ENCODE data around the gene COL4A2. TPM values are rescaled to one million over a fixed set of nuclear protein-coding genes. Genes with fewer than 3 reads are reported as not detected.

Gene COL4A2
- total RNA-seq, 1 donor from 2014 or later: 1,556 TPM

GRCh38 chr13:110458017-110458416 lies 150.9 kb downstream of the COL4A2 start:
- H3K27me3 Mint-ChIP-seq (ENCODE audit: unreplicated experiment): peaks cover 20% of the 10 kb centered on the region
- peaks cover 78% of the 10 kb centered on the region for H3K36me3 Mint-ChIP-seq (ENCODE audit: low read depth, unreplicated experiment)

DNA sequence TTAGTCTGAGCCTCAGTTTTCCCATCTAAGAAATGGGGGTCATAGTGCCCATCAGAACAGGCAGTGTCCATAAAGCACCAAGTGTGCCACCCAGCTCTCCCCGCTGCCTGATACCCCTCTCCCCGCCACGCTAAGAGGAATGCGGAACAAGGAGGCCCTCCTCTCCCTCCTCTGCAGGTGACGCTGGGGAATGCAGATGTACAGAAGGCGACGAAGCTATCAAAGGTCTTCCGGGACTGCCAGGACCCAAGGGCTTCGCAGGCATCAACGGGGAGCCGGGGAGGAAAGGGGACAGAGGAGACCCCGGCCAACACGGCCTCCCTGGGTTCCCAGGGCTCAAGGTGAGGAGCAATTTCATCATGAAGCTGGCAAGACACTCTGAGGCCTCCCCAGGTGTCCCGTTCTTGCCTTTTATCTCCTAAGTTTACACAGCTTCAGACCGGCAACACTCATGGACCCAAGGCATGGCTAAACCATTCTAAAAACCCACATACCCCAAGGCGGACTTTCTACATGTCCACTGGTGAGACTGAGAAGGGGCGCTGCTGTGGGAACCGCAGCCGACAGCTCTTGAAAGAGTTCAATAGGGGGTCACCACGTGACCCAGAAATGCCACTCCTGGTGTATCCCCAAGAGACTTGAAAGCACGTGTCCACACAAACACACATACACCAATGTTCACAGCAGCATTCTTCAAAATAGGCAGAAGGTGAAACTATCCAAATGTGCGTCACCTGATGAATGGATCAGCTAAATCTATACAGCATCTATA lies 151.7 kb downstream of the COL4A2 start:
- H3K4me3 Mint-ChIP-seq (ENCODE audit: unreplicated experiment): peak overlapping the region; percentile 67
- DNase-seq (ENCODE audit: low spot score): no peak
- peak overlapping the region; percentile 77 for H3K27ac Mint-ChIP-seq (ENCODE audit: unreplicated experiment)
- peaks cover 5% of the 10 kb centered on the region for H3K4me1 Mint-ChIP-seq (ENCODE audit: unreplicated experiment)
- peaks cover 24% of the 10 kb centered on the region for H3K27me3 Mint-ChIP-seq (ENCODE audit: unreplicated experiment)
- H3K9me3 Mint-ChIP-seq (ENCODE audit: unreplicated experiment): no peaks in the 10 kb centered on the region
- TF ChIP-seq, protein P1, sequence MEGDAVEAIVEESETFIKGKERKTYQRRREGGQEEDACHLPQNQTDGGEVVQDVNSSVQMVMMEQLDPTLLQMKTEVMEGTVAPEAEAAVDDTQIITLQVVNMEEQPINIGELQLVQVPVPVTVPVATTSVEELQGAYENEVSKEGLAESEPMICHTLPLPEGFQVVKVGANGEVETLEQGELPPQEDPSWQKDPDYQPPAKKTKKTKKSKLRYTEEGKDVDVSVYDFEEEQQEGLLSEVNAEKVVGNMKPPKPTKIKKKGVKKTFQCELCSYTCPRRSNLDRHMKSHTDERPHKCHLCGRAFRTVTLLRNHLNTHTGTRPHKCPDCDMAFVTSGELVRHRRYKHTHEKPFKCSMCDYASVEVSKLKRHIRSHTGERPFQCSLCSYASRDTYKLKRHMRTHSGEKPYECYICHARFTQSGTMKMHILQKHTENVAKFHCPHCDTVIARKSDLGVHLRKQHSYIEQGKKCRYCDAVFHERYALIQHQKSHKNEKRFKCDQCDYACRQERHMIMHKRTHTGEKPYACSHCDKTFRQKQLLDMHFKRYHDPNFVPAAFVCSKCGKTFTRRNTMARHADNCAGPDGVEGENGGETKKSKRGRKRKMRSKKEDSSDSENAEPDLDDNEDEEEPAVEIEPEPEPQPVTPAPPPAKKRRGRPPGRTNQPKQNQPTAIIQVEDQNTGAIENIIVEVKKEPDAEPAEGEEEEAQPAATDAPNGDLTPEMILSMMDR (IDR thresholded peaks at IDR 0.05; ENCODE audit: unreplicated experiment): no peak
- peaks cover 81% of the 10 kb centered on the region for H3K36me3 Mint-ChIP-seq (ENCODE audit: low read depth, unreplicated experiment)

More at GRCh38 chr13:110458017-110458416, 150.9 kb downstream of the COL4A2 start:
- H3K27ac Mint-ChIP-seq (ENCODE audit: unreplicated experiment): peak overlapping the region; percentile 77
- peak overlapping the region; percentile 67 for H3K4me3 Mint-ChIP-seq (ENCODE audit: unreplicated experiment)
- no peaks in the 10 kb centered on the region for H3K9me3 Mint-ChIP-seq (ENCODE audit: unreplicated experiment)
- TF ChIP-seq, protein P1 (IDR thresholded peaks at IDR 0.05; ENCODE audit: unreplicated experiment): no peak
- H3K4me1 Mint-ChIP-seq (ENCODE audit: unreplicated experiment): peaks cover 3% of the 10 kb centered on the region
- no peak for DNase-seq (ENCODE audit: low spot score)

DNA sequence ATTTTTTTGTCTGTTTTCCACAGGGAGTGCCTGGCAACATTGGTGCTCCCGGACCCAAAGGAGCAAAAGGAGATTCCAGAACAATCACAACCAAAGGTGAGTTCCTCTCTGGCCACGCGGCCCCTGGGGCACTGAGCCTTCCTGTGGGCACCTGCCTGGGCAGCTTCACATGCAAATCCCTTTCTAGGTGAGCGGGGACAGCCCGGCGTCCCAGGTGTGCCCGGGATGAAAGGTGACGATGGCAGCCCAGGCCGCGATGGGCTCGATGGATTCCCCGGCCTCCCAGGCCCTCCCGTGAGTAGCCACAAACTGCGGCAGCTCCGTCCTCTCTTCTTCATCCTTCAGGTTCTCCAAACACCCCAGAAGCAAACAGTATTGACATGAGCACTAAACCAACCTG lies 155.0 kb downstream of the COL4A2 start:
- H3K36me3 Mint-ChIP-seq (ENCODE audit: low read depth, unreplicated experiment): peaks cover 81% of the 10 kb centered on the region
- H3K4me3 Mint-ChIP-seq (ENCODE audit: unreplicated experiment): peak overlapping the region; percentile 22

DNA sequence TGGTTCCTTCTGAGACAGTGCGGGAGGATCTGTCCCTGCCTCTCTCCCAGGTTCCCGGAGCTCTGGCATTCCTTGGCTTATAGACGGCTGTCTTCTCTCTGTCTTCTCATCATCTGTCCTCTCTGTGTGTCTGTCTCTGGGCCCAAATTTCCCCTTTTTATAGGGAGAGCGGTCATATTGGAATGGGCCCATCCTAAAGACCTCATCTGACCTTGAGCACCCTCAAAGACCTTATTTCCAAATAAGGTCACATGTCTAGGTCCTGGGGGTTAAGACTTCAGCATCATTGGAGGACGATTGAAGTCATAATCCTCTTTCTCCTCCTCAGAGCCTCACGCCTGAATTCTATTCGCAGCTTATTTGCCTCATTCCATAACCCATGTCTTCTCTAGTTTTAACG lies 156.1 kb downstream of the COL4A2 start:
- Mint-ChIP-seq H3K36me3 (ENCODE audit: low read depth, unreplicated experiment) (peaks cover 82% of the 10 kb centered on the region), H3K4me1 (ENCODE audit: unreplicated experiment) (peaks cover 5% of the 10 kb centered on the region), H3K27me3 (ENCODE audit: unreplicated experiment) (peaks cover 28% of the 10 kb centered on the region), H3K9me3 (ENCODE audit: unreplicated experiment) (no peaks in the 10 kb centered on the region), H3K4me3 (ENCODE audit: unreplicated experiment) (peak overlapping the region; percentile 22), H3K27ac (ENCODE audit: unreplicated experiment) (peak overlapping the region; percentile 21)
- no peak for DNase-seq (ENCODE audit: low spot score)
- TF ChIP-seq, protein P1 (IDR thresholded peaks at IDR 0.05; ENCODE audit: unreplicated experiment): no peak

More for the DNA sequence above, 155.0 kb downstream of the COL4A2 start:
- no peak for DNase-seq (ENCODE audit: low spot score)
- TF ChIP-seq, protein P1 (IDR thresholded peaks at IDR 0.05; ENCODE audit: unreplicated experiment): no peak
- peaks cover 5% of the 10 kb centered on the region for H3K4me1 Mint-ChIP-seq (ENCODE audit: unreplicated experiment)
- H3K27ac Mint-ChIP-seq (ENCODE audit: unreplicated experiment): no peak overlapping the region
- H3K27me3 Mint-ChIP-seq (ENCODE audit: unreplicated experiment): peaks cover 21% of the 10 kb centered on the region
- no peaks in the 10 kb centered on the region for H3K9me3 Mint-ChIP-seq (ENCODE audit: unreplicated experiment)

- no peaks in the 10 kb centered on the region for H3K9me3 Mint-ChIP-seq (ENCODE audit: unreplicated experiment)
- no peak for DNase-seq (ENCODE audit: low spot score)
- peaks cover 27% of the 10 kb centered on the region for H3K27me3 Mint-ChIP-seq (ENCODE audit: unreplicated experiment)
- TF ChIP-seq, protein P1 (IDR thresholded peaks at IDR 0.05; ENCODE audit: unreplicated experiment): no peak
- peaks cover 2% of the 10 kb centered on the region for H3K4me1 Mint-ChIP-seq (ENCODE audit: unreplicated experiment)
- peak overlapping the region; percentile 84 for H3K4me3 Mint-ChIP-seq (ENCODE audit: unreplicated experiment)
- H3K27ac Mint-ChIP-seq (ENCODE audit: unreplicated experiment): peak overlapping the region; percentile 88
- H3K36me3 Mint-ChIP-seq (ENCODE audit: low read depth, unreplicated experiment): peaks cover 80% of the 10 kb centered on the region
Measured at GRCh38 chr13:110463871-110464510, 156.9 kb downstream of the COL4A2 start.
